Fibroblast of skin of abdomen (primary cell): ENCODE data around the gene MROH7. TPM values are rescaled to one million over a fixed set of nuclear protein-coding genes. Genes with fewer than 3 reads are reported as not detected.

Experiments
- DNase-seq: peaks from one replicate; pipeline ENCODE4 v3.0.0-alpha.2; 2013
- polyA plus RNA-seq, 2 experiments: library from polyadenylated mRNA; unstranded; fragments of 120-200 nt; gene quantifications; one replicate each; pipeline ENCODE4 v1.2.1, GENCODE V29; 2013; ENCODE audit not compliant: insufficient read length in 2 of 2

The MROH7 gene
- 0.13 TPM for polyA plus RNA-seq (2013, experiment 1 of 2; ENCODE audit: insufficient read length)
- polyA plus RNA-seq (2013, experiment 2 of 2; ENCODE audit: insufficient read length) = 0.07 TPM

DNA sequence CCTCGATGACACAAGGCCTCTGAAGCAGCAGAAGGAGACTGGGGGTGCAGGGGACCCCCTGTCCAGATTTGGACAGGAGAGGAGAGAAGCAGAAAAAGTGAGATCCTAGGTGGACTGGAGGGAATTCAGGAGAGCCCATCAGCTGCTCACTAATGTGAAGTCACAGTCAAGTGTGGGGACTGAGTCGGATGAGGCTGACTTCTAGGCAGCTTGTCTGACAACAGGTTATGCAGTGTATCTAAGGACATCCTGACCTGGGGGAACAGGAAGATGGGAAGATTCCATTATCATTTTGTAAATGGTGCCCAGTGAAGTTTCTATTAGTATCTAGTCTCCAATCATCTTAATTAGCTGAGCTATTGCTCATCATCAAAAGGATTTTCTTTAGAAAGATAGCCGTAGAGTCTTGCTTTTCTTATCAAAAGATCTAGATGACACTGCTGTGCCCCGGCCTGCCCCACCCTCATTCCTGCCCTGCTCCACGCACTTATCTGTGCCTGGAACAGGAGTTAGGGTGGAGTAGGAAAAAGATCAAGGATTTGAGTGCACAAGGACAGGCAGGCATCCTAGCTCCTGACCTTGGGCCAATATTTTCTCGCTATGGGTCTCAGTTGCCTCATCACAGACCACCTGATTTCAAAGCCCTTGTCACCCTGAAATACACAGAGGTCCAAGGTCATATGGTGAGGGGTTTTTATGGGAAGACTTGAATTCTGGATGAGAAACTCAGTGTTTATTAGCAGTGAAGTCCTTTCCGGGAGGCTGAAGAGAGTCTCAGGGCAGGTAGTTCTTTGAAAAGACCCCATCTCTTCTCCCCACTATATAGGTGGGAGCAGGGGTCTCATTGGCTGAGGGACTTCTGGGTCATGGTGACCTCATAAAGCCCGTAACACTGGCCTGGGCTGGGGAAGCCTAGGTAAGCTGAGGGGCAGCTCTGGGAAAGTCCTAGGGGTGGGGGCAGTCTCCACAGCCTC is at the start of gene MROH7:
Gene MROH7 (plus strand): TSS at position 924 of the 974 bp plus-strand sequence. CDS start 11,141 bp downstream, outside the sequence.
- no peak for DNase-seq

DNA sequence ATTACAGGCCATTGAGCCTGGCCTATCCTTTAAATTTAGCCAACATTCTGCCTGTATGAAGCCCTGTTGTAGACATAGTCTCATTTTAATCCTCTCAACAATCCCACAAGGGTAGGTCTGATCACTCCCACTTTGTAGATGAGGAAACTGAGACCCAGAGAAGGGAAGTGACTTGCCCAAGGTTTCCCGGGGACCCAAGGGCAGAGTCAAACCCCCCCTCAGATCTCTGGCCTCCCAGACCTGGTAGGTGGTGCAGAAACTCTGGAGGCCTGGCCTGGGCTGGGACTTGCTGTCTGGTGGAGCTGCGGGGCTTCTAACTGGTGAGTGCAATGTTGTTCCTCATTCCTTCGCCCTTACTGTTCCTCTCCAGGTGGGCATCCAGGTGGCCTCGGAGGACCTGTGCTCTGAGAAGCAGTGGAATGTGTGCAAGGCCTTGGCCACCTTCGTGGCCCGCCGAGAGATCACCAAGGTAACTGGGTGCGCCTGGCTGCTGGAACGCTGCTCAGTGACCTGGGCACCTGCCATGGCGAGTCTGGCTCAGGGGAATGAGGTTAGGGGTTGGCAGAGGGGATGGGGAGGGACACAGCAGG is 47.9 kb upstream of the MROH7 start:
- DNase-seq = no peak

DNA sequence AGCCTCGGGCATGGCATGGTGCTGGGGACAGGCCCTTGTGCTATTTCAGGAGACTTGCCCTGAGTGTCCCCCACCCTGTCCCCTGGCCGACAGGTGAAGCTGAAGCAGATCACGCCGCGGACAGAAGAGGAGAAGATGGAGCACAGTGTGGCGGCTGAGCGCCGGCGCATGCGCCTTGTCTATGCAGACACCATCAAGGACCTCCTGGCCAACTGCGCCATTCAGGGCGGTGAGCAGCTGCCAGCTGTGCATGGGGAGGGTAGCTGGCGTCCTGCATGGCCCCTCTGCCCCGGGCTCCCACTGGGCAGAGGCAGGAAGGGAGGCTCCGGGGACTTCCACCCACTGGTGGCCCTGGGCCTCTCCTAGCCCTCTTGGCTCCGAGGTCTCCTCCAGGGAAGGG is 47.1 kb upstream of the MROH7 start:
- no peak for DNase-seq

DNA sequence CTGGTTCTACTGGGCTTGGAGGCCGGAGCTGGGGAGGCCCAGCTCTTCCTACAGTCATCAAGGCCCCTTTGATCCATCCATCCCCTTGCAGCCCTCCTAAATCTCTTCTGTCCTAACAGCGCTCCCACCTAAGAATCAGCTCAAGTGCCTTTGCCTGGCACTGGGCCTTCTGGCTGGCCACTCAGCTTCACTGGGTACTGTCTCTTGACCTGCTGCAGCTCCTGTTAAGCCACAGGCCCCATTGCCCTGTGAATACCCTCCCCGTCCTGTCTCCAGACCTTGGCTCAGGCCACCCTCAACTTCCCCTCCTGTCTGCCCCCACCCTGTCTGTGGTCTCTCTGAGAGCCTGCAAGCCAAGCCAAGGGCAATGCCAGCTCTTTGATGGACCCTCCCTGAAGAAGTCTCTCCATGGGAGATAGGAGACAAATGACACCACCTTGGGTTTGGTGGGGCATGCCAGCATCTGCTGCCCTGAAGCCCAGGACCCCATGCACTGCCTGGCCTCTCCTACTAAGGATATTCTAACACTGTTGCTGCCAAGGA is 45.6 kb upstream of the MROH7 start:
- no peak for DNase-seq

DNA sequence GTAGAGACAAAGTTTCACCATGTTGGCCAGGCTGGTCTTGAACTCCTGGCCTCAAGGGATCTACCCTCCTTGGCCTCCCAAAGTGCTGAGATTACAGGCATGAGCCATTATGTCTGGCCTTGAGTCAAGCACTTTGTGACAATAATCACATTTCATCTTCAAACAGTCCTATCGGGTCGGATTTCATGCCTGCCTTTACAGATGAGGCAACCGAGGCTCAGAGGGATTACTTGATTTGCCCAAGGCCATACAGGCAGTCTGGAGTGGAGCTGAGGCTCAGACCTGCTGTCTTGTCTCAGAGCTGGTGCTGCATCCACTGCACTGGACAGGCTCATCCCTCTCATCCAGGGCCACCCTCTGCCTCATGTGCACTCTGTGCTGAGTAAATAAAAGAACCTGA is 44.8 kb upstream of the MROH7 start:
- DNase-seq = no peak

DNA sequence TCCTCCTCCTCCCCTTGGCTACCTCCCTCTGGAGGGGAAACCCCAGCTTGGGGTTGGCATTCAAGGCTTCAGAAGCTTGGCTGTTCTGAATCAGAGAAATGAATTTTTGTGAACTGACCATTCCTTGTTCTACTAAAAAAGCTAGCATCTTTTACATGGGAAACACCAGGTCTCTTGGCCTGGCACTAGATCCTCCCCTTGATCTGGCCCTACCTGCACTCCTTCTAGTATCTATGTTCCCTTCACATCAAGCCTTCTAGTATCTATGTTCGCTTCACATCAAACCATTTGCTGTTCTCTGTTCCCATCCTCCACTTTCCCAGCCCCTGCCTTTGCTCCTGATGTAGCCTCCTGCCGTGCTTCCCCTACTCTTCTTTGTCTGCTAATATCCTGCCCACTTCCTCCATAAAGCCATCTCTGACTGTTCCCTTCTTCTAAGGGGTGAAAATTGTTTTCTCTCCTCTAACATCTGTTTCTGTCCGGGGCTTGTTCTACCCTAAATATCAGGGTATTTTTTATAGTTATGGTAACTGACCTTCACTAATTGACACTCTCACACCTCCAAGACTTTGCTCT is 44.0 kb upstream of the MROH7 start:
- no peak for DNase-seq

DNA sequence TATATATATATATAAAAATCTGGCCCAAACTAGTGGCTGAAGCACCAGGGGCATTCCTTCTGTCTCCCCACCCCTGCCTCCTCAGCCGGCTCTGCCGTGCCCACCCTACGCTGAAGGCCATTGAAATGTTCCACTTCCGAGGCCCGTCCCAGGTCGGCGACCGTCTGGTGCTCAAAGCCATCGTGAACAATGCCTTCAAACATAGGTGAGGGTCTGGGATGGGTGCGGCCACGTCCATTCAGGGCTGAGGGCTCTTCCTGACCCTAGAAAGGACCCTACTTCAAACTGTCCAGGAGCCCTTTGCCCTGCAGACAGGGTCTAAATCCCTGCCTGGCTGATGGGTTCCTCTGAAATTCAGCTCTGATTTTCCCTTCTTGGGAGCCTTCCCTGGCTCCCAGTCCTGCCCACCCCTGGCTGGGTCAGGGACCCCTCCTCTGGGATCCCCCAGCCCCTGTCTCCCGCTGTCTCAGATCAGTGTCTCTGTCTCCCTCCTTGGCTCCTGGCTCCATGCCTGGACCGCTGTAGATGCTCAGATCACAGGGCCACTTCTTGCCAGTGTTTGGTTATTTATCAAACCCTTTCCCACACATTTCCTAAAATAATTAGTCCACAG is 42.3 kb upstream of the MROH7 start:
- DNase-seq = no peak

DNA sequence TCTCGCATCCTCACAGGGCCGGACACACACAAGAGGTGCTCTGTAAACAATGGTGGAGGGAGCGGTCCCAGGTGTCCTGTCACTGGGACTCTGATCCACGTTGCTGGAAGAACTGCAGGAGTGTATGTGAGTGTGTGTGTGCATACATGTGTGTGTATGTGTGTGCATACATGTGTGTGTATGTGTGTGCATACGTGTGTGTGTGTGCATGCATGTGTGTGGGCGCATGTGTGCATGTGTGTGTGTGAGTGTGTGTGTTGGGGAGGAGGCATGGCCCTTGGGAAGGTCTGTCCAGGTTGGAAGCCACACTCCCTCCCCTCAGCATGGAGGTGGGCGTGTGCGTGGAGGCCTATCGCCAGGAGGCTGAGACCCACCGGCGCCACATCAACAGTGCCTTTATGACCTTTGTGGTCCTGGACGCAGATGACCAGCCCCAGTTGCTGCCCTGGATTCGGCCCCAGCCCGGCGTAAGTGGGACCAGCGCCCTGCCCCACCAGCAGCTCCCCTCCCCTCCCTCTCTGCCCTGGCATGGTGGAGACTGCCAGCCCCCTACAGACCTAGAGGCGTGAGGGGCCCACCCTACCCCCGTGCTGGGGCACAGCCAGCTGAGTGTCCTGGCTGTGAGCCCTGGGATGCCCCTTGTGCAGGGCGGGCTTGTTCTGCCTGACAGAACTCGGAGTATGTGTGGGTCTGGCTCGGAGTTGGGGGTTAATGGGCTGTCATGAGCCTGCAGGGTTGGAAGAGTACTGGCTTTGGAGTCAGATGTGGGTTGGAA is 40.5 kb upstream of the MROH7 start:
- no peak for DNase-seq

DNA sequence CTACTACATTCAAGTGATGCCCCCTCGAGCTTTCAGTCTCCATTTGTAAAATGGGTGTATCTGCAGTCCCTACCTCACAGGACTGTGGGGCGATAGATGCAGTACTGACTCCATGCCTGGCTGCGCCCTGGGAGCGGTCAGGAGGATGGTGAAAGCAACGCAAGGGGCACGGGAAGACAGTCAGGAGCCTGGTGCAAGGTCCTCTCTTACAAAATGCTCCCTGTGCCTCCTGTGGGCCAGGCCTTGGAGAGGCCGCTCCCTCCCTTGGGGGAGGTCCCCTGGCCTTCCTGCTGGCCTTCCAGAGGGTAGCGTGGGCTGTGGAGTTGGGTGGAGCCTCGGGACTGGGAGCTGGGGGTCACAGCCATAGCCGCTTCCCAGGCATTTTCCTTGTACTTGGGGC is 39.9 kb upstream of the MROH7 start:
- no peak for DNase-seq

DNA sequence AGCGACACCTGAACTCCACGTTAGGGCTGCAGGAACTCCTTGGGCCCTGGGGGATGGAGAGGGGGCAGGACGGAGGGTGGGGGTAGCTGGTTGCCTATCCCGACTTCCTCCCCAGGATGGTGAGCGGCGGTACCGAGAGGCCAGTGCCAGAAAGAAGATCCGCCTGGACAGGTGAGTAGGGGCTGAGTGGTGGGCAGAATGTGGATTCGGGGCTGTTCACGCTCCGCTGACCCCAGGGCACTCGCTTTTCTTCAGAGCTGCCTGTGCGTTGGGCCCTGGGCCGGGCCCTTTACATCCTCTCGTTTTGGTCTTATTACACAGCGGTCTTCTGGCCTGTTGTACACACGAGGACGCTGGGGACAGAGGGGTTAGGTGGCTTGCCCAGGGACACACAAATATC is 39.0 kb upstream of the MROH7 start:
- DNase-seq = no peak

DNA sequence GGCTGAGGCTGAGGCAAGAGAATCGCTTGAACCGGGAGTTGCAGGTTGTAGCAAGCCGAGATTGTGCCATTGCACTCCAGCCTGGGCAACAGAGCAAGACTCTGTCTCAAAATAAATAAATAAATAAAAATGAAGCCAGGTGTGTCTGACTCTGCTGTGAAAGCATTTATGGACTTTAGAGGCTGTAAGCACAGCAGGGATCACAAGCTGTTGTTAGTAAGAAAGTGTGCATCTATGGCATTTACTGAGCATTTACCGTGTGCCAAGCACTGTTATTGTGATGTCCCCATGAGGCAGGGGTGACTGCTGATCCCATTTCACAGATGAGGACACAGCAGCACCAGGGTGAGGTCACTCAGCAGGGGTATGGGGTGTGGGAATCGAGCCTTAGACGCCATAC is 38.3 kb upstream of the MROH7 start:
- no peak for DNase-seq

DNA sequence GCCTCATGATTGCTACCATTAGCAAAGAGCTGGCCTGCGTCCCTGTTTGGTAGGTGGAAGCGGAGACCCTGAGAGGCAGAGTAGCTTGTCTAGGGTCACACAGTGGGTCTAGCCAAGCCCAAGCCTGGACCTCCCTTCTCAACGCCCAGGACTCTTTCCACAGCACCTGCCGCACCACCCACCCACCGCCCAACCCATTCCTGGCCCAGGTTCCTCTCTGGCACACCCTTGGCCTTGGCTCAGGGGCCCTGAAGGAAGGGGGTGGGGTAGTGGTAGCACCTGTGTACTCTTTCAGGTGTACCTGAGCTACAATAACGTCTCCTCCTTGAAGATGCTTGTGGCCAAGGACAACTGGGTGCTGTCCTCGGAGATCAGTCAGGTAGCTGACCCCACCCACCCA is 37.5 kb upstream of the MROH7 start:
- no peak for DNase-seq

DNA sequence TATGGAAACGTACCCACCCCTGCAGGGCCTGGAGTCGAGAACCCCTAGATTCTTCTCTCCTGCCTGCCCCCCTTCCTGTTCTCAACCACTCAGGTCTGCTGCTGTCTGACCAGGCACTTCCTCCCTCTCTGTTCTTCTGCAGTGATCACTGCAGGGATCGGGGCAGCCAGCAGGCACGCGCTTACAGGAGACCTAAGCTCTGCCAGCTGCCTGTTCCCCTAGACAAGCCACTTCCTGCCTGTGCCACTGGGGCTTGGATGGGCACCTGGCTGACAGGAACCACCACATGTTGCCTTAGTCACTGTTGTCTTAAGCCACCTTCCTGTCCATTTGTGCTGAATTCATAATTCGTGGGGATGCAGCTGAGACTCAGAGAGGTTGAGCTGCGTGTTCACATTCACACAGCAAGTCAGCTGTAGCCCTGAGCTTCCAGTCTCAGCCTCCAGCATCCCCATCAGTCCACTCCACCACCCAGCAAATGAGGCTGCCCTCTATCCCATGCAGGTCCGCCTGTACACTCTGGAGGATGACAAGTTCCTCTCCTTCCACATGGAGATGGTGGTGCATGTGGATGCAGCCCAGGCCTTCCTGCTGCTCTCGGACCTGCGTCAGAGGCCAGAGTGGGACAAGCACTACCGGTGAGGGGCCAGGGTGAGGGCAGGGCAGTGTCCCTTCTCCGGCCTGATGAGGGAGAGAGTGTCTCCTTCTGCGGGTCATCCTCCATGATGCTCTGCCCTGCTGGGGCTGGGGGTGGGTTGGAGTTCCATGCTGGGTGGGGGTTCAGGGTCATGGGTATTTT is 36.8 kb upstream of the MROH7 start:
- no peak for DNase-seq

DNA sequence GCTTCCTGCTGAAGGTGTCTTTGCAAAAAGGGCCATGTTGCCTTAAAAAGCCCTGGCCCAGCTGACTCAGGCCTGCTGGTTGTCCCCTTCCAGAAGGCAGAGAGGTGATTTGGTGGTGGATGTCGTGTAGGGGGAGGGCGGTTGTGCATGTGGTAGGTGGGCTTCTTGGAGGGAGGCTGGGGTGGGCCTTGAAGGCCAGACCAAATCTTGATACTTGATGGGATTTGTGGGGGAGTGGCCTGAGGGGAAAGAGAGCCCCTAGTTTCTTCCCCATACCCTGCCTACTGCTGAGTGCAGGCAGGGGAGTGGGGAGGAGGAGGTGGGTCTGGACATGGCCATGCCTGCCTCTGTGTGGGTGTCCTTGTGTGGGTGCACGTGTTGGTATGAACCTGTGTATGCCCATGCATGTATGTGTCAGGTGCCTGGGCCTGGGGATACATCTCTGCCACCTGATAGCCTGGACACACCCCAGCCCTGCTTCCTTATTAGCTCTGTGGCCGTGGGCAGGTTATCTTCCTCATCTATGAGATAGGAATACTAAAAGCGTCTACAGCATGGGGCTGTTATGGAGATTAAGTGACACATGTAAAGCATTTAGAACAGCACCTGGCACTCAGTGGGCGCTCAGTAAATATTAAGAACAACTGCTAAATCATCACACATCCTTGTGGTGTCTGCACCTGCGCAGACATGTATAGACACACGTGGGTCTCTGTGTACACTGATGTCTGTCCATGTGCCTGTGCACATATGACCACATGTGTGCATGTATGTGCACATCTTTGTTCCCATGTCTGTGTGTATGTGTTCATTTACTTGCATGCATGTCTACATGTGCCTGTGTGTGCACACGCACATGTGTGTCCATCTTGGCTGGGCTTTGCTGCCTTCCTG is 35.2 kb upstream of the MROH7 start:
- DNase-seq = no peak

DNA sequence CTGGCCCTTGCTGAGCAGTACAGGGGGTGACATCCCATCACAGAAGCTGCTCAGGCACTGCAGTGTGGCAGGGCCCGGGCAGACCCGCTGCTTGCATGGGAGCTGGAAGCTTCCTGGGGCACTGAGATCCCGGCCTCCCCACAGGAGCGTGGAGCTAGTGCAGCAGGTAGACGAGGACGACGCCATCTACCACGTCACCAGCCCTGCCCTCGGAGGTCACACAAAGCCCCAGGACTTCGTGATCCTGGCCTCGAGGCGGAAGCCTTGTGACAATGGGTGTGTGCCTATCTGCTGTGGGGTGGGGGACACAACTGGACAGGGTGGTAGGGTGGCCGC is 34.6 kb upstream of the MROH7 start:
- DNase-seq = no peak

DNA sequence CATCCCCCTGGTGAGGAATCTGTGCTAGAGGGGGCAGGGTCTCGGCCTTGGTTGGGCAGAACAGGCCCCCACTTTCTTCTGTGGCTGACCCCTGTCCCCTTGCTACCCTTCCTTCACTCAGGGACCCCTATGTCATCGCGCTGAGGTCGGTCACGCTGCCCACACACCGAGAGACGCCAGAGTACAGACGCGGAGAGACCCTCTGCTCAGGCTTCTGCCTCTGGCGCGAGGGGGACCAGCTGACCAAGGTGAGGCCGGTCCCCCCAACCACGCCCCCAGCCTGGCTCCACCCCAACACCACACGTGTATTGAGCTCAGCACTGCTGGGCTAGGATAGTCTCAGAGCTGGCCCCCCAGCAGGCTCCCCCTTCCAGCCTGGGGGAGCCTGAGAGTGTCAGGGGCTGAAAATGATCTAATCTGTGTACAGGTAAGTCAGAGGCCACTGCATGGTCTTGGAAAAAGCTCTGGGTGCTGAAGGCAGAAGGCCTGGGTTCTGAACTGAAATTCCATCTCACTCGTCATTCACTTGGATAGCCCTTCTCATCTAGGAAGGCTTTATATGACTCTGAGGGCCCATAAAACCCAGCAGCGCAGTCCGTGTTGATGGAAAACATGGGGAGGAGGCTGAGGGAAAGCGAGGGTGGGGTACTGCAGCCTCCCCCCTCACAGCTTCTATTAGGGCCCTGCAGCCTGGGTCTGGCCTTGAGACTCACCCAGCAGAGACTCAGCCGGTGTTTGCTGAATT is 33.6 kb upstream of the MROH7 start:
- DNase-seq = no peak

DNA sequence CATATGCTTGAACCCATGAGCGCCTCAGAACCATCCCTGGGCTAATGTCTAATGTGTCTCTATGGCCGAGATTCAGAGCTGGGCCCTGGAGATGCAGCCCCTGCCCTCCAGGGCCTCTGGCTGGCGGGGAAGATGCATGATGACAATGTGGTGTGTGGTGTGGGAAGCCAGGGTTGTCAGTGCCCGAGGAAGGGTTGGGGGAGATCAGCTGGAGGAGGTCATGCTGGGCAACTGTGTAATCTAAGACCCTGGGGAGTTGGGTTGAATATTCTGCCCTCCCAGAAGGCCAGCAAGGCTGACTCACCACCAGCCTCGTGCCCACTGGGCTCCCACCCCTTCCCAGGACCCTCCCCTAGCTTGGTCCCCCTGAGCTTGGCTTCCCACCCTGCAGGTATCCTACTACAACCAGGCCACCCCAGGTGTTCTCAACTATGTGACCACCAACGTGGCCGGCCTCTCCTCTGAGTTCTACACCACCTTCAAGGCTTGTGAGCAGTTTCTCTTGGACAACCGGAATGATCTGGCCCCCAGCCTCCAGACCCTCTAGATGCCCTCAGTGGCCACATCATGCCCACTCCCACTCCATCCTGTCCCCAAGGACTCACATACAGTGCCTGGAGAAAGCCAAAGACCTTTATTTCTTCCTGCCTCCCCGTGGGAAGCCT is 32.9 kb upstream of the MROH7 start:
- DNase-seq = no peak

DNA sequence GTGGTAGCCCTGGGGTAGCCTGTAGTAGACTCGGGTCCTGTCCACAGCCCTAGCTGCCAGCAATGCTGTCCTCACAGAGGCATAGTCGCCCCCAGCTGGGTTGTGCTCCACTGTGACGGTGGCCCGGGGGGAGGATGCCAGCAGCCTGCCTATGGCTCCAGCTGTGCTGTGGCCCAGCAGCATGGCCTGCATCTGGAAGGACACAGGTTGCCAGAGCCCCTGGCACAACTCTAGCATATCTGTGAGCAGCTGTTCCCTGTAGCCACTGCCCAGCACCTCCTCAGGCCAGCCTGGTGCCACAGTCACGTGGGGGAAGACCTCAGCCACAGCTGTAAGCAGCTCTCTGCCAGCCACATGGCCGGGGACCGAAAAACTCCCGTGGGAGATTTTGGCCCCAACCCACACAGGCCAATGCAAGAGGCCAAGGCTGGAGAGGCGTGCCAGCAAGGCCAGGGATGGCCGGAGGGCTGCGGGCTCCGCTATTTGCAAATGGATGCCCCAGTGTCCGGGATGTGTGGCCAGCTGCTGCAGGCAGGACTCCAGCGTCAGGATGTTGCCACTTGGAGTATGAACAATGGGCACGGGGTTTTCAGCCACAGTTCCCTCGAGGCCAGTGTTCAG is 32.2 kb upstream of the MROH7 start:
- no peak for DNase-seq
